Liver (tissue), 9 donors: ENCODE measurements around the gene CROCC2. TPM values are rescaled to one million over a fixed set of nuclear protein-coding genes. Genes with fewer than 3 reads are reported as not detected.

Experiments used
- DNase-seq: peaks from one replicate; pipeline ENCODE4 v3.0.0-alpha.2; 2017; ENCODE audit warnings: low spot score
- H3K27ac ChIP-seq, 2 donors: one replicate each; pipeline ENCODE4 v1.7.0; 2013; ENCODE audit warnings: inconsistent platforms in 2 of 2, low read length in 2 of 2, control low read depth in 1 of 2, low read depth in 1 of 2, mild to moderate bottlenecking in 1 of 2
- H3K27me3 ChIP-seq, 4 donors: one replicate each; pipeline versions ENCODE4 v1.6.1 to v1.7.0; 2013; ENCODE audit warnings: low read length in 3 of 4, inconsistent platforms in 1 of 4, mild to moderate bottlenecking in 1 of 4, moderate library complexity in 1 of 4; ENCODE audit not compliant: control insufficient read depth in 4 of 4, insufficient read depth in 4 of 4
- H3K36me3 ChIP-seq, 4 donors: one replicate each; pipeline versions ENCODE4 v1.6.1 to v1.7.0; 2013; ENCODE audit warnings: low read length in 3 of 4, mild to moderate bottlenecking in 3 of 4, low read depth in 1 of 4, moderate library complexity in 1 of 4; ENCODE audit not compliant: control insufficient read depth in 4 of 4, insufficient read depth in 3 of 4
- H3K4me1 ChIP-seq, 4 donors: one replicate each; pipeline versions ENCODE4 v1.6.1 to v1.7.0; 2013; ENCODE audit warnings: low read length in 3 of 4, mild to moderate bottlenecking in 3 of 4, moderate library complexity in 1 of 4; ENCODE audit not compliant: control insufficient read depth in 4 of 4, insufficient read depth in 4 of 4
- H3K4me3 ChIP-seq, 3 donors: one replicate each; pipeline versions ENCODE4 v1.6.1 to v1.7.0; 2013; ENCODE audit warnings: low read length in 3 of 3, control low read depth in 1 of 3, low read depth in 1 of 3, mild to moderate bottlenecking in 1 of 3
- H3K9ac ChIP-seq, 2 donors: one replicate each; pipeline ENCODE4 v1.7.0; 2013; ENCODE audit warnings: low read length in 2 of 2, mild to moderate bottlenecking in 2 of 2, moderate library complexity in 2 of 2, control low read depth in 1 of 2, low read depth in 1 of 2
- H3K9me3 ChIP-seq, 4 donors: one replicate each; pipeline versions ENCODE4 v1.6.1 to v1.7.0; 2013; ENCODE audit warnings: low read length in 3 of 4; ENCODE audit not compliant: control insufficient read depth in 4 of 4
- CTCF ChIP-seq: fragments of 150-350 bp; IDR thresholded peaks from 2 replicates; pipeline ENCODE4 v1.5.1; 2017; ENCODE audit warnings: improper control_type of control experiment, low read depth, low read length; ENCODE audit not compliant: missing input control
- EGR1 ChIP-seq, 2 donors: IDR thresholded peaks; 2 replicates each; pipeline ENCODE4 v1.6.1; 2016 to 2018; ENCODE audit warnings: antibody characterized with exemption in 2 of 2, low read depth in 2 of 2
- FOXA1 ChIP-seq: IDR thresholded peaks from 2 replicates; pipeline ENCODE4 v1.6.1; 2016; ENCODE audit warnings: antibody characterized with exemption
- FOXA2 ChIP-seq: IDR thresholded peaks from 2 replicates; pipeline ENCODE4 v1.6.1; 2016; ENCODE audit warnings: antibody characterized with exemption
- GABPA ChIP-seq, 2 donors: IDR thresholded peaks in 1 of 2; conservative IDR thresholded peaks in 1 of 2; 2 replicates each; pipeline ENCODE4 v1.6.1; 2016; ENCODE audit warnings: antibody characterized with exemption in 2 of 2, mild to moderate bottlenecking in 1 of 2, moderate library complexity in 1 of 2
- HNF4A ChIP-seq, 2 donors: conservative IDR thresholded peaks; 2 replicates each; pipeline ENCODE4 v1.6.1; 2016; ENCODE audit warnings: antibody characterized with exemption in 2 of 2, mild to moderate bottlenecking in 2 of 2
- HNF4G ChIP-seq: IDR thresholded peaks from 2 replicates; pipeline ENCODE4 v1.6.1; 2016; ENCODE audit warnings: antibody characterized with exemption
- JUND ChIP-seq, 2 donors: IDR thresholded peaks; 2 replicates each; pipeline ENCODE4 v1.6.1; 2016; ENCODE audit warnings: antibody characterized with exemption in 2 of 2
- MAX ChIP-seq: IDR thresholded peaks from 2 replicates; pipeline ENCODE4 v1.6.1; 2016; ENCODE audit warnings: antibody characterized with exemption
- RAD21 ChIP-seq, 2 donors: IDR thresholded peaks; 2 replicates each; pipeline ENCODE4 v1.6.1; 2016; ENCODE audit warnings: antibody characterized with exemption in 2 of 2, mild to moderate bottlenecking in 2 of 2
- RXRA ChIP-seq, 2 donors: IDR thresholded peaks; 2 replicates each; pipeline ENCODE4 v1.6.1; 2017 to 2018; ENCODE audit warnings: antibody characterized with exemption in 2 of 2, mild to moderate bottlenecking in 1 of 2
- SP1 ChIP-seq: IDR thresholded peaks from 2 replicates; pipeline ENCODE4 v1.6.1; 2018; ENCODE audit warnings: antibody characterized with exemption, mild to moderate bottlenecking
- YY1 ChIP-seq: IDR thresholded peaks from 2 replicates; pipeline ENCODE4 v1.6.1; 2016; ENCODE audit warnings: antibody characterized with exemption, mild to moderate bottlenecking
- ZBTB33 ChIP-seq: IDR thresholded peaks from 2 replicates; pipeline ENCODE4 v1.6.1; 2016; ENCODE audit warnings: antibody characterized with exemption
- WGBS: extraction: QIAGEN DNeasy Blood & Tissue Kit; methylation state at CpG from one replicate; pipeline ENCODE4 v1.1.7; 2013; 5-methylcytosine and 5-hydroxymethylcytosine counted together
- polyA plus RNA-seq, 2 donors: library from polyadenylated mRNA; stranded (reverse) in 1 of 2; unstranded in 1 of 2; fragments of 200-250 nt in 1 of 2; fragments of >200 nt in 1 of 2; fragmentation: Nextera tagmentation in 1 of 2; extraction: Ambion mirVana in 1 of 2; gene quantifications; one replicate each; pipeline versions ENCODE4 v1.2.1 to v1.2.3, GENCODE V29; 2013 to 2015
- total RNA-seq, 2 donors: library from RNA; depleted of rRNA; stranded (reverse); fragments of >200 nt; gene quantifications; one replicate each; pipeline ENCODE4 v1.2.3, GENCODE V29; 2014
- TF ChIP-seq, protein P1 (sequence below): IDR thresholded peaks from 2 replicates; pipeline ENCODE4 v1.6.1; 2016; ENCODE audit warnings: antibody characterized with exemption
- donor health status: healthy.
- donor health status: healthy.
- donor health status: healthy.
- donor health status: healthy.
- donor health status: healthy.

The CROCC2 gene
- total and polyA plus RNA-seq, 4 donors = under 0.01 to 0.13 (median 0.05) TPM

- 92% methylated on average over 17 of the region's 17 CpGs for WGBS
- Histone ChIP-seq H3K36me3 (no peaks in the 10 kb centered on the region), H3K4me1 (peaks cover 0 to 8% (median 6%) of the 10 kb centered on the region in 4 donors), H3K9me3 (no peaks in the 10 kb centered on the region), H3K27ac (no peak overlapping the region), H3K9ac (no peak overlapping the region), H3K4me3 (no peak overlapping the region), H3K27me3 (no peaks in the 10 kb centered on the region)
- TF ChIP-seq FOXA2 (no peak), HNF4A (conservative IDR thresholded peaks at IDR 0.05) (no peak)
- DNase-seq = peak; percentile 25
Measured at GRCh38 chr2:240955306-240956170, 49.4 kb downstream of the CROCC2 start.

- no peaks in the 10 kb centered on the region for H3K36me3 ChIP-seq
- TF ChIP-seq FOXA1 (no peak), CTCF (no peak), JUND (IDR thresholded peaks at IDR 0.05) (no peak), FOXA2 (no peak), HNF4A (conservative IDR thresholded peaks at IDR 0.05) (no peak), MAX (no peak), EGR1 (IDR thresholded peaks at IDR 0.05; ENCODE audit: low read depth in 2 of 2) (no peak), ZBTB33 (no peak), GABPA (IDR thresholded peaks at IDR 0.05 in 1 of 2, conservative IDR thresholded peaks at IDR 0.05 in 1 of 2) (no peak), YY1 (no peak), RAD21 (IDR thresholded peaks at IDR 0.05) (no peak), RXRA (IDR thresholded peaks at IDR 0.05) (no peak), HNF4G (no peak), SP1 (no peak)
- TF ChIP-seq, protein P1, sequence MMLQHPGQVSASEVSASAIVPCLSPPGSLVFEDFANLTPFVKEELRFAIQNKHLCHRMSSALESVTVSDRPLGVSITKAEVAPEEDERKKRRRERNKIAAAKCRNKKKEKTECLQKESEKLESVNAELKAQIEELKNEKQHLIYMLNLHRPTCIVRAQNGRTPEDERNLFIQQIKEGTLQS = no peak
- no peak overlapping the region for H3K4me3 ChIP-seq
- peaks cover 0 to 16% (median 13%) of the 10 kb centered on the region in 4 donors for H3K4me1 ChIP-seq
- no peak overlapping the region for H3K27ac ChIP-seq
- DNase-seq = peak; percentile 30
- no peaks in the 10 kb centered on the region for H3K27me3 ChIP-seq
- WGBS = 85% methylated on average over 16 of the region's 16 CpGs
- H3K9me3 ChIP-seq = no peaks in the 10 kb centered on the region
- H3K9ac ChIP-seq = no peak overlapping the region
Measured at GRCh38 chr2:240956171-240956934, 50.2 kb downstream of the CROCC2 start.
